Thyroid gland (tissue), 4 donors: ENCODE data around the gene GCN1. TPM values are rescaled to one million over a fixed set of nuclear protein-coding genes. Genes with fewer than 3 reads are reported as not detected.

ENCODE experiments used
- DNase-seq, 2 donors: peaks; one replicate each; pipeline ENCODE4 v3.0.0-alpha.2; 2019
- H3K27ac ChIP-seq, 3 donors: fragments of 200-600 bp; sonication (generic); 1 replicate in 2 of 3; 2 replicates in 1 of 3; pipeline ENCODE4 v1.5.1; 2016 to 2019; ENCODE audit warnings: mild to moderate bottlenecking in 1 of 3, moderate library complexity in 1 of 3
- H3K27me3 ChIP-seq: fragments of 200-600 bp; sonication (generic); one replicate; pipeline ENCODE4 v1.5.1; 2019
- H3K36me3 ChIP-seq, 2 donors: fragments of 200-600 bp; sonication (generic); one replicate each; pipeline ENCODE4 v1.5.1; 2016 to 2019
- H3K4me1 ChIP-seq, 2 donors: fragments of 200-600 bp; sonication (generic); one replicate each; pipeline ENCODE4 v1.5.1; 2017 to 2019
- H3K4me3 ChIP-seq, 3 donors: fragments of 200-600 bp; sonication (generic); replicated peaks in 1 of 3; 1 replicate in 2 of 3; 2 replicates in 1 of 3; pipeline ENCODE4 v1.5.1; 2016; ENCODE audit warnings: mild to moderate bottlenecking in 1 of 3
- H3K9me3 ChIP-seq: fragments of 200-600 bp; sonication (generic); one replicate; pipeline ENCODE4 v1.5.1; 2017
- POLR2A ChIP-seq, 2 donors: fragments of 450-650 bp; IDR thresholded peaks; one replicate each; pipeline ENCODE4 v1.6.1; 2017; ENCODE audit warnings: antibody characterized with exemption in 2 of 2, mild to moderate bottlenecking in 2 of 2, moderate library complexity in 1 of 2
- WGBS, 2 donors: methylation state at CpG; one replicate each; pipeline ENCODE4 v1.1.5; 2017; 5-methylcytosine and 5-hydroxymethylcytosine counted together
- intact Hi-C: fragments of 100-400 bp; cut with DNase I; formaldehyde crosslinking; loops from one replicate; pipeline ENCODE4 v1.15.1; 2023
- total RNA-seq, 4 donors: library from RNA; depleted of rRNA; stranded (reverse); fragments of >200 nt; gene quantifications; one replicate each; pipeline ENCODE4 v1.2.3, GENCODE V29; 2016
- TF ChIP-seq, protein P1 (sequence below), 6 experiments: fragments of 200-600 bp in 3 of 6; fragments of 450-650 bp in 3 of 6; sonication (generic) in 3 of 6; IDR thresholded peaks; one replicate each; pipeline ENCODE4 v1.5.1; 2016 to 2019; ENCODE audit warnings: antibody characterized with exemption in 6 of 6, mild to moderate bottlenecking in 2 of 6, inconsistent platforms in 1 of 6, moderate library complexity in 1 of 6

GCN1 gene
- total RNA-seq, 4 donors from 2014 or later = 44.6 to 111 (median 73.6) TPM

DNA sequence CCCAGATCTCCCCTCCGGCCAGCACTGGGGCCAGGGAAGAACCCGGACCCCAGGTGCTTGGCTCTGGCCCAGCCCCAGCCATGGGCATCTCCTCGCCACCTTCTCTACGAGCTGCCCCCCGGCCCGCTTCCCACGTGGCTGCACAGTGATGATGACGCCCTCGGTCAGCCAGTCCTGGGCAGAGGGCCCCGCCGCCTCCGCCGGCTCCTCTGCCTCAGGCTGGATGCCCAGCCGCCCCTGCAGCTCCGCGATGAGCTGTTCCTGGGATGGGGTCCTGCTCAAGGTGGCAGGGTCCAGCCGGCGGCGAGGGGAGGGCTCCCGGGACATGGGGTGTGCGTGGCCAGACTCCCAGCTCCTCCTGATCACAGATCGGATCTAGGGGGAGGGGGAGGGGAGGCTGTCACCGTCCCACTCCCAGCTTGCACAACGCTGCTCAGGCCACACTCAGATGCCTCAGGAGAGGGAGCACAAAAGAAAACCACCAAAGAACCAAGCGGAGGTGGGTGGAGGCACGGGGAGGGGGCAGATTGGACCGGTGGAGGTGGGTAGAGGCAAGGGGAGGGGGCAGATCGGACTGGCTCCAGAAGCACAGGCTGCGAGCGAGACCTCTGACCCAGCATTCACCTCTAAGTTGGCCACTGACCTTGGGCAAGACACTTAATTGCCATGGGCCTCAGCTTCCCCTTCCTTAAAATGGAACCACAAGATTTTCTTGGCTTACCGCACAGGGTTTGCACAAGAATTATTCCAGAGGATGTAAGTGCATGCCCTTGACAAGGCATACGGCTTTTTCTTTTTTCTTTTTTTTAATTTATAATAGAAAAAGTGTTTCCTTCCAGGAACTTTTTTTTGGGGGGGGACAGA, 22.5 kb upstream of the GCN1 start:
- Histone ChIP-seq H3K27ac (no peak overlapping the region), H3K4me1 (no peaks in the 10 kb centered on the region), H3K4me3 (no peak overlapping the region), H3K27me3 (no peaks in the 10 kb centered on the region), H3K9me3 (no peaks in the 10 kb centered on the region), H3K36me3 (peaks cover 77 to 84% of the 10 kb centered on the region in 2 donors)
- DNase-seq = no peak
- intact Hi-C loops = no loop called here
- no peak for TF ChIP-seq POLR2A (IDR thresholded peaks at IDR 0.05)
- TF ChIP-seq, protein P1, sequence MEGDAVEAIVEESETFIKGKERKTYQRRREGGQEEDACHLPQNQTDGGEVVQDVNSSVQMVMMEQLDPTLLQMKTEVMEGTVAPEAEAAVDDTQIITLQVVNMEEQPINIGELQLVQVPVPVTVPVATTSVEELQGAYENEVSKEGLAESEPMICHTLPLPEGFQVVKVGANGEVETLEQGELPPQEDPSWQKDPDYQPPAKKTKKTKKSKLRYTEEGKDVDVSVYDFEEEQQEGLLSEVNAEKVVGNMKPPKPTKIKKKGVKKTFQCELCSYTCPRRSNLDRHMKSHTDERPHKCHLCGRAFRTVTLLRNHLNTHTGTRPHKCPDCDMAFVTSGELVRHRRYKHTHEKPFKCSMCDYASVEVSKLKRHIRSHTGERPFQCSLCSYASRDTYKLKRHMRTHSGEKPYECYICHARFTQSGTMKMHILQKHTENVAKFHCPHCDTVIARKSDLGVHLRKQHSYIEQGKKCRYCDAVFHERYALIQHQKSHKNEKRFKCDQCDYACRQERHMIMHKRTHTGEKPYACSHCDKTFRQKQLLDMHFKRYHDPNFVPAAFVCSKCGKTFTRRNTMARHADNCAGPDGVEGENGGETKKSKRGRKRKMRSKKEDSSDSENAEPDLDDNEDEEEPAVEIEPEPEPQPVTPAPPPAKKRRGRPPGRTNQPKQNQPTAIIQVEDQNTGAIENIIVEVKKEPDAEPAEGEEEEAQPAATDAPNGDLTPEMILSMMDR (IDR thresholded peaks at IDR 0.05) = no peak
- WGBS, 2 donors = 80 to 84% methylated on average over 11 to 32 of the region's 32 CpGs

DNA sequence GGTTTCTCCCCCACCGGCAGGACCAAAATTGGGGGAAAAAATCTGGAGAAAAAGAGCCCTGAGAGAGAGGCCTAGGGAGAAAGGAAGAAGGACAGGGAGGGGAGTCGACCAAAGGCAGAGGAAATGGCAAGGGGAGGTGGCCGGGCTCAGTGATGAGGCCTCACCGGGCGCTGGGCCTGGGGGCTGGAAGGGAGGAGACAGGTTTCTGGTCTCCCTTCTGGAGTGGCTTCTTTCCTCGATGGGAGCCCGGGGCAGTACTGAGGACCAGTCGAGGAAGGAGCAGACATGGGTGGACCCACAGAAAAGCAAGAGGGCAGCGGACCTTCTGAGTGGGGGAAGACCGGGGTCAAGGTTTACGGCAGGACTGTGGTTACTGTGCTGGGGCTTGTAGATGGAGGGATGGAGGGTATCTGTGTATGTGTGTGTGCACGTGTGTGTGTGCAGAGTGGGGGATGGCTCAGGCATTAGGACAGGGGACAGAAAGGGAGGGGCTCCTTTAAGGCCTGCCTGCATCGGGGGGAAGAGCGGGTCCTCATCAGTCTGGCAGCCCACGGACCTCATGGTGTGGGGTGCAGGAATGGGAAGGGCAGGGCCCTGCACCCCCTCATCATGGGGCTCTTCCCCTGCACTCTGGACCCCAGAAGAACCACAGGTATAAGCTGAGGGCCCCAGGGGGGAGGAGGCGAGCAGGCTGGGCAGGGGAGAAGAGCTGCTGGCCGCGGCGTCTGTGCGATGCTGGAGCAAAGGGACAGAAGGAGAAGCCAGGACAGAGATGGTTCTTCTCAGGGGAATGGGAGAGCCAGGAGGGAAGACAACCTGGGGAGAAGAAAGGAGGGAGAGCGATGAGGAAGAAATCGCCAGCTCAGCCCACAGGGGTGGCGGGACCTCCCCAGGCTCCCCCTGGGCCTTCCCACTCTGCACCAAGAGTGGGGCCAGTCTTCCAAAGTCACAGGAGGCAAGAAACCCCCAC, 21.5 kb upstream of the GCN1 start:
- H3K36me3 ChIP-seq = peaks cover 77 to 84% of the 10 kb centered on the region in 2 donors
- intact Hi-C loops = no loop called here
- no peak for DNase-seq
- H3K4me1 ChIP-seq = no peaks in the 10 kb centered on the region
- no peaks in the 10 kb centered on the region for H3K27me3 ChIP-seq
- no peak overlapping the region for H3K4me3 ChIP-seq
- TF ChIP-seq, protein P1 (IDR thresholded peaks at IDR 0.05) = no peak
- no peak for TF ChIP-seq POLR2A (IDR thresholded peaks at IDR 0.05)
- no peak overlapping the region for H3K27ac ChIP-seq
- 88 to 90% methylated on average over 23 of the region's 23 CpGs for WGBS, 2 donors
- no peaks in the 10 kb centered on the region for H3K9me3 ChIP-seq

- peaks cover 78 to 81% of the 10 kb centered on the region in 2 donors for H3K36me3 ChIP-seq
- TF ChIP-seq POLR2A (IDR thresholded peaks at IDR 0.05) = no peak
- TF ChIP-seq, protein P1 (IDR thresholded peaks at IDR 0.05) = no peak
- DNase-seq = no peak
- no peaks in the 10 kb centered on the region for H3K27me3 ChIP-seq
- H3K9me3 ChIP-seq = no peaks in the 10 kb centered on the region
- H3K4me3 ChIP-seq = no peak overlapping the region
- 87 to 91% methylated on average over 12 of the region's 15 CpGs for WGBS, 2 donors
- no peaks in the 10 kb centered on the region for H3K4me1 ChIP-seq
- no peak overlapping the region for H3K27ac ChIP-seq
- intact Hi-C loops = no loop called here
These were observed 20.8 kb upstream of the GCN1 start for GRCh38 chr12:120215357-120215735.

- no peaks in the 10 kb centered on the region for H3K4me1 ChIP-seq
- no peak for TF ChIP-seq POLR2A (IDR thresholded peaks at IDR 0.05)
- TF ChIP-seq, protein P1 (IDR thresholded peaks at IDR 0.05) = no peak
- H3K4me3 ChIP-seq = no peak overlapping the region
- peaks cover 80 to 82% of the 10 kb centered on the region in 2 donors for H3K36me3 ChIP-seq
- no peak for DNase-seq
- no peaks in the 10 kb centered on the region for H3K27me3 ChIP-seq
- 93 to 94% methylated on average over 20 to 32 of the region's 34 CpGs for WGBS, 2 donors
- no peak overlapping the region for H3K27ac ChIP-seq
- no peaks in the 10 kb centered on the region for H3K9me3 ChIP-seq
- intact Hi-C loops = no loop called here
These were observed 20.3 kb upstream of the GCN1 start for GRCh38 chr12:120214626-120215356.
